Measurements from ENCODE around the gene CLCN3.
A peak's percentile ranks its signal among the peaks of the same experiment; 100 is the strongest.
"Not testable (repeated sequence)": the region's sequence is repeated elsewhere in the genome, so short reads cannot be mapped to it uniquely, and the experiment has no call there.

CLCN3 gene

GRCh38 chr4:169716677-169717076 lies 96.3 kb downstream of the CLCN3 start:
- DNase-seq: no peak

GRCh38 chr4:169720529-169720928 lies 100.2 kb downstream of the CLCN3 start:
- DNase-seq: no peak

GRCh38 chr4:169723207-169723965 lies 103.0 kb downstream of the CLCN3 start:
- DNase-seq: no peak

GRCh38 chr4:169724260-169724659 lies 103.9 kb downstream of the CLCN3 start:
- DNase-seq: no peak

GRCh38 chr4:169727616-169728015 lies 107.2 kb downstream of the CLCN3 start:
- DNase-seq: no peak

- no peak for DNase-seq
Measured at GRCh38 chr4:169730564-169730963, 110.2 kb downstream of the CLCN3 start.

GRCh38 chr4:169738604-169739003 lies 118.2 kb downstream of the CLCN3 start:
- not testable (repeated sequence) for DNase-seq

GRCh38 chr4:169741569-169741968 lies 121.2 kb downstream of the CLCN3 start:
- no peak for DNase-seq

- no peak for DNase-seq
Measured at GRCh38 chr4:169744601-169745000, 124.2 kb downstream of the CLCN3 start.

- peak; percentile 9 for DNase-seq
Measured at GRCh38 chr4:169745291-169745690, 124.9 kb downstream of the CLCN3 start.

- DNase-seq: no peak
Measured at GRCh38 chr4:169756971-169757574, 136.7 kb downstream of the CLCN3 start.

- peak; percentile 84 for DNase-seq
Measured at GRCh38 chr4:169757575-169758184, 137.3 kb downstream of the CLCN3 start, which contains the start of gene HPF1. HPF1 (minus strand) TSS chr4:169757944; CDS start chr4:169757877, 67 bp downstream.

- no peak for DNase-seq
Measured at GRCh38 chr4:169758401-169758962, 138.1 kb downstream of the CLCN3 start.

GRCh38 chr4:169761846-169762245 lies 141.5 kb downstream of the CLCN3 start:
- no peak for DNase-seq

GRCh38 chr4:169765835-169766234 lies 145.5 kb downstream of the CLCN3 start:
- no peak for DNase-seq

GRCh38 chr4:169766741-169767140 lies 146.4 kb downstream of the CLCN3 start:
- DNase-seq: no peak

GRCh38 chr4:169768385-169768784 lies 148.0 kb downstream of the CLCN3 start:
- DNase-seq: no peak

- no peak for DNase-seq
Measured at GRCh38 chr4:169770416-169770815, 150.0 kb downstream of the CLCN3 start.

- not testable (repeated sequence) for DNase-seq
Measured at GRCh38 chr4:169771556-169772080, 151.2 kb downstream of the CLCN3 start.

All from amniotic stem cell (primary cell).